ENCODE measurements around the gene RPUSD2.

RPUSD2 gene

GRCh38 chr15:40582726-40583246 lies 13.7 kb downstream of the RPUSD2 start:
- H3K4me3 ChIP-seq (ENCODE audit: low read depth, low read length) = no peak overlapping the region
- no peak overlapping the region for H3K27ac ChIP-seq
- no peaks in the 10 kb centered on the region for H3K36me3 ChIP-seq (replicated peaks)
- TF ChIP-seq CTCF (IDR thresholded peaks at IDR 0.05; ENCODE audit: low read depth, low read length, missing control alignments) = no peak
- in situ Hi-C loops (cut with HindIII; ENCODE audit: low pct_ligation_motif_present, low sequenced_read_pairs) = no loop called here
- no peak for DNase-seq
- no peaks in the 10 kb centered on the region for H3K27me3 ChIP-seq (replicated peaks)

- Histone ChIP-seq H3K27ac (no peak overlapping the region), H3K4me3 (ENCODE audit: low read depth, low read length) (no peak overlapping the region), H3K36me3 (replicated peaks) (no peaks in the 10 kb centered on the region), H3K27me3 (replicated peaks) (no peaks in the 10 kb centered on the region)
- in situ Hi-C loops (cut with HindIII; ENCODE audit: low pct_ligation_motif_present, low sequenced_read_pairs) = no loop called here
- no peak for DNase-seq
- no peak for TF ChIP-seq CTCF (IDR thresholded peaks at IDR 0.05; ENCODE audit: low read depth, low read length, missing control alignments)
Measured at GRCh38 chr15:40584191-40584590, 15.1 kb downstream of the RPUSD2 start.

GRCh38 chr15:40590667-40591050 lies 21.6 kb downstream of the RPUSD2 start:
- in situ Hi-C loops (cut with HindIII; ENCODE audit: low pct_ligation_motif_present, low sequenced_read_pairs) = no loop called here
- Histone ChIP-seq H3K4me3 (ENCODE audit: low read depth, low read length) (no peak overlapping the region), H3K27ac (no peak overlapping the region), H3K36me3 (replicated peaks) (no peaks in the 10 kb centered on the region), H3K27me3 (replicated peaks) (no peaks in the 10 kb centered on the region)
- no peak for TF ChIP-seq CTCF (IDR thresholded peaks at IDR 0.05; ENCODE audit: low read depth, low read length, missing control alignments)
- no peak for DNase-seq

GRCh38 chr15:40591389-40591788 lies 22.3 kb downstream of the RPUSD2 start:
- Histone ChIP-seq H3K36me3 (replicated peaks) (no peaks in the 10 kb centered on the region), H3K27ac (no peak overlapping the region), H3K4me3 (ENCODE audit: low read depth, low read length) (no peak overlapping the region), H3K27me3 (replicated peaks) (no peaks in the 10 kb centered on the region)
- no peak for DNase-seq
- TF ChIP-seq CTCF (IDR thresholded peaks at IDR 0.05; ENCODE audit: low read depth, low read length, missing control alignments) = no peak
- in situ Hi-C loops (cut with HindIII; ENCODE audit: low pct_ligation_motif_present, low sequenced_read_pairs) = no loop called here

GRCh38 chr15:40593165-40593564 lies 24.1 kb downstream of the RPUSD2 start:
- no peak for TF ChIP-seq CTCF (IDR thresholded peaks at IDR 0.05; ENCODE audit: low read depth, low read length, missing control alignments)
- in situ Hi-C loops (cut with HindIII; ENCODE audit: low pct_ligation_motif_present, low sequenced_read_pairs) = no loop called here
- H3K36me3 ChIP-seq (replicated peaks) = no peaks in the 10 kb centered on the region
- no peaks in the 10 kb centered on the region for H3K27me3 ChIP-seq (replicated peaks)
- H3K27ac ChIP-seq = no peak overlapping the region
- no peak for DNase-seq
- no peak overlapping the region for H3K4me3 ChIP-seq (ENCODE audit: low read depth, low read length)

Measured in brain microvascular endothelial cell (primary cell).